Sigmoid colon (tissue), 7 donors: ENCODE results near the gene RRP1. TPM values are rescaled to one million over a fixed set of nuclear protein-coding genes. Genes with fewer than 3 reads are reported as not detected.

Source experiments
- DNase-seq: peaks from one replicate; pipeline ENCODE4 v3.0.0-alpha.2; 2019
- H3K27ac ChIP-seq, 4 donors: fragments of 200-600 bp; sonication (generic); one replicate each; pipeline ENCODE4 v1.5.1; 2016 to 2019; ENCODE audit warnings: mild to moderate bottlenecking in 1 of 4
- H3K27me3 ChIP-seq, 3 donors: fragments of 200-600 bp; sonication (generic); one replicate each; pipeline ENCODE4 v1.5.1; 2019; ENCODE audit warnings: mild to moderate bottlenecking in 1 of 3
- H3K36me3 ChIP-seq, 4 donors: fragments of 200-600 bp; sonication (generic); one replicate each; pipeline ENCODE4 v1.5.1; 2016 to 2019
- H3K4me1 ChIP-seq, 4 donors: fragments of 200-600 bp; sonication (generic); one replicate each; pipeline ENCODE4 v1.5.1; 2017 to 2019
- H3K4me3 ChIP-seq, 4 donors: fragments of 200-600 bp; sonication (generic); one replicate each; pipeline ENCODE4 v1.5.1; 2017 to 2019; ENCODE audit warnings: mild to moderate bottlenecking in 2 of 4, moderate library complexity in 1 of 4
- H3K9me3 ChIP-seq, 4 donors: fragments of 200-600 bp in 3 of 4; sonication (generic) in 3 of 4; one replicate each; pipeline versions ENCODE4 v1.5.1 to v1.6.1; 2013 to 2019
- CTCF ChIP-seq, 4 experiments: fragments of 450-650 bp in 3 of 4; fragments of 200-600 bp in 1 of 4; IDR thresholded peaks; one replicate each; pipeline ENCODE4 v1.5.1; 2016 to 2019; ENCODE audit warnings: antibody characterized with exemption in 4 of 4, mild to moderate bottlenecking in 3 of 4, moderate library complexity in 2 of 4
- EP300 ChIP-seq, 4 donors: sonication (generic); formaldehyde crosslinking; IDR thresholded peaks; one replicate each; pipeline ENCODE4 v1.6.1; 2017; ENCODE audit warnings: antibody characterized with exemption in 4 of 4
- POLR2A ChIP-seq, 2 donors: fragments of 450-650 bp; IDR thresholded peaks; one replicate each; pipeline ENCODE4 v1.6.1; 2016; ENCODE audit warnings: antibody characterized with exemption in 2 of 2, mild to moderate bottlenecking in 2 of 2, moderate library complexity in 2 of 2
- POLR2AphosphoS5 ChIP-seq, 4 donors: sonication (generic); formaldehyde crosslinking; IDR thresholded peaks; one replicate each; pipeline ENCODE4 v1.6.1; 2017; ENCODE audit warnings: antibody characterized with exemption in 4 of 4
- WGBS, 2 donors: extraction: QIAGEN DNeasy Blood & Tissue Kit; methylation state at CpG; one replicate each; pipeline ENCODE4 v1.1.7; 2013; 5-methylcytosine and 5-hydroxymethylcytosine counted together
- intact Hi-C: fragments of 100-400 bp; cut with DNase I; formaldehyde crosslinking; loops from one replicate; pipeline ENCODE4 v1.15.1; 2023
- polyA plus RNA-seq, 3 donors: library from polyadenylated mRNA; stranded (reverse); fragments of 200-250 nt; gene quantifications; one replicate each; pipeline ENCODE4 v1.2.3, GENCODE V29; 2013
- total RNA-seq, 4 donors: library from RNA; depleted of rRNA; stranded (reverse); fragments of >200 nt; gene quantifications; one replicate each; pipeline ENCODE4 v1.1.0, GENCODE V29; 2016
- donor health status: healthy with polysubstance abuse.
- donor health status: Bipolar disorder and iron deficiency.
- donor health status: healthy.

RRP1 gene
- total and polyA plus RNA-seq, 7 donors: 3.9 to 16.2 (median 10.5) TPM

GRCh38 chr21:43816611-43817071 lies 27.3 kb downstream of the RRP1 start:
- intact Hi-C loops: no loop called here
- no peak overlapping the region for H3K4me3 ChIP-seq
- no peaks in the 10 kb centered on the region for H3K36me3 ChIP-seq
- DNase-seq: no peak
- no peaks in the 10 kb centered on the region for H3K4me1 ChIP-seq
- H3K27ac ChIP-seq: no peak overlapping the region
- no peaks in the 10 kb centered on the region for H3K9me3 ChIP-seq
- peaks cover 0 to 11% (median 0%) of the 10 kb centered on the region in 3 donors for H3K27me3 ChIP-seq
- 77 to 80% methylated on average over 14 of the region's 14 CpGs for WGBS, 2 donors
- TF ChIP-seq POLR2AphosphoS5 (IDR thresholded peaks at IDR 0.05): no peak
- no peak for TF ChIP-seq POLR2A (IDR thresholded peaks at IDR 0.05)
- no peak for TF ChIP-seq CTCF (IDR thresholded peaks at IDR 0.05)
- TF ChIP-seq EP300 (IDR thresholded peaks at IDR 0.05): no peak

GRCh38 chr21:43817157-43818086 lies 28.0 kb downstream of the RRP1 start:
- TF ChIP-seq CTCF (IDR thresholded peaks at IDR 0.05): no peak
- TF ChIP-seq EP300 (IDR thresholded peaks at IDR 0.05): no peak
- no peak for TF ChIP-seq POLR2AphosphoS5 (IDR thresholded peaks at IDR 0.05)
- no peak for TF ChIP-seq POLR2A (IDR thresholded peaks at IDR 0.05)
- H3K36me3 ChIP-seq: no peaks in the 10 kb centered on the region
- H3K4me3 ChIP-seq: no peak overlapping the region
- H3K27ac ChIP-seq: no peak overlapping the region
- 85 to 87% methylated on average over 29 of the region's 29 CpGs for WGBS, 2 donors
- no peaks in the 10 kb centered on the region for H3K4me1 ChIP-seq
- intact Hi-C loops: no loop called here
- H3K27me3 ChIP-seq: peaks cover 0 to 11% (median 0%) of the 10 kb centered on the region in 3 donors
- no peaks in the 10 kb centered on the region for H3K9me3 ChIP-seq
- no peak for DNase-seq

DNA sequence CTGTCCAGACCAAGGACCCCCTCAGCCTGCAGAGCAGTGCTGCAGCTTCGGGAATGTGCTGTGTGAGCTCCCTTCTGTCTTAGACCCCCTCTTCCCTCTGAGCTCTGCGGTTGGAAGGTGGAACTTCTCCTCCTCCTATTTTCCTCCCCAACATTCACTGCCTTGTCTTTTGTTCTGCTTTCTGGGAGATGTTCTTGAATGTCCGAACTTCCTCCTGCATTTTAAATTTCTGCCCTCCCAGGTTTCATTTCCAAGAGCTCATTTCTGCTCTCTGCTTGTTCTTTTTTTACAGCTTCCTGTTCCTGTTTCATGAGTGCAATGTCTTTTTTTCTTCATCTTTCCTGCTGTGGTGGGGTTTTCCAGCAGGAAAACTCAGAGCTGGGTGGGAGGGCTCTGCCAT lies 29.3 kb downstream of the RRP1 start:
- H3K4me1 ChIP-seq: no peaks in the 10 kb centered on the region
- intact Hi-C loops: no loop called here
- no peak overlapping the region for H3K4me3 ChIP-seq
- no peak for TF ChIP-seq EP300 (IDR thresholded peaks at IDR 0.05)
- TF ChIP-seq POLR2AphosphoS5 (IDR thresholded peaks at IDR 0.05): no peak
- TF ChIP-seq CTCF (IDR thresholded peaks at IDR 0.05): no peak
- TF ChIP-seq POLR2A (IDR thresholded peaks at IDR 0.05): no peak
- H3K27me3 ChIP-seq: peaks cover 0 to 11% (median 0%) of the 10 kb centered on the region in 3 donors
- DNase-seq: no peak
- H3K9me3 ChIP-seq: no peaks in the 10 kb centered on the region
- no peaks in the 10 kb centered on the region for H3K36me3 ChIP-seq
- WGBS, 2 donors: 79 to 90% methylated on average over 3 of the region's 3 CpGs
- no peak overlapping the region for H3K27ac ChIP-seq

- peak; percentile 61 for DNase-seq
- Histone ChIP-seq H3K27ac (no peak overlapping the region), H3K4me1 (peaks cover 0 to 4% (median 0%) of the 10 kb centered on the region in 4 donors), H3K36me3 (no peaks in the 10 kb centered on the region), H3K4me3 (no peak overlapping the region), H3K9me3 (no peaks in the 10 kb centered on the region), H3K27me3 (peaks cover 0 to 6% (median 0%) of the 10 kb centered on the region in 3 donors)
- TF ChIP-seq CTCF (IDR thresholded peaks at IDR 0.05): no peak
- TF ChIP-seq POLR2AphosphoS5 (IDR thresholded peaks at IDR 0.05): no peak
- TF ChIP-seq POLR2A (IDR thresholded peaks at IDR 0.05): no peak
- TF ChIP-seq EP300 (IDR thresholded peaks at IDR 0.05): no peak
- intact Hi-C loops: no loop called here
- WGBS, 2 donors: 92 to 96% methylated on average over 25 of the region's 25 CpGs
Measured at GRCh38 chr21:43819511-43820405, 30.4 kb downstream of the RRP1 start.
